DMS 273 (cell line): ENCODE measurements around the gene ABCB8.
"Not testable (repeated sequence)": the region's sequence is repeated elsewhere in the genome, so short reads cannot be mapped to it uniquely, and the experiment has no call there.

Experiments
- DNase-seq: peaks from one replicate; lab custom pipeline; 2025; ENCODE audit not compliant: unreplicated experiment; lab: John Stamatoyannopoulos, UW

ABCB8 gene

DNA sequence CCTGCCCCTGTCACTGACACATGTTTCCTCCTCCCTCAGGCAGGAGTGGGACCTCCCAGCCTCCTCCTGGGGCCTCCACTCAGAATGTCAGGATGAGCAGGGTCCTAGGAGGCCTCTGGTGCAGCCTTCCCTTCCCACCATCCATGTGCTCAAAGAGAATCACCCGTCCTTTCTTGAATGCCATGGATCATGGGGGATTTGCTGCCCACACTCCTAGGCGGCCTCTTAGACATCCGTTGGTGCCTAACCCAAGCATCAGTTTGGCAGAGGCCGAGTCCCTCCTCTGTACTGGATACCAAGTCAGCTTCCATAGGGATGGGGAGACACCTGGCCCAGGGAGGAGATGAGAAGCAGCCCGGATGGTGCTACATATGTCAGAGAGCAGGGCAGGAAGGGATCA, 30.4 kb upstream of the ABCB8 start:
- no peak for DNase-seq

DNA sequence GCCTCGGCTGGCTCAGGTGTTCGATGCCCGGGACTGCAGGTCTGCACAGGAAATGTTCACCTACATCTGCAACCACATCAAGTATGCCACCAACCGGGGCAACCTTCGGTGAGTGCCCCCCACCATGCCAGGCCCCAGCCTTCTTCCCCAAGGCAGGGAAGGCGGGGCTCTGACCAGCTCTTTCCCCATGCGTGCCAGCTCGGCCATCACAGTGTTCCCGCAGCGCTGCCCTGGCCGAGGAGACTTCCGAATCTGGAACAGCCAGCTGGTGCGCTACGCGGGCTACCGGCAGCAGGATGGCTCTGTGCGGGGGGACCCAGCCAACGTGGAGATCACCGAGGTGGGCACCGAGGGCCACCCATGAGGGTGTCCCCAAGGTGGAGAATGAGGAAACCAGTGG, 29.9 kb upstream of the ABCB8 start:
- no peak for DNase-seq

DNA sequence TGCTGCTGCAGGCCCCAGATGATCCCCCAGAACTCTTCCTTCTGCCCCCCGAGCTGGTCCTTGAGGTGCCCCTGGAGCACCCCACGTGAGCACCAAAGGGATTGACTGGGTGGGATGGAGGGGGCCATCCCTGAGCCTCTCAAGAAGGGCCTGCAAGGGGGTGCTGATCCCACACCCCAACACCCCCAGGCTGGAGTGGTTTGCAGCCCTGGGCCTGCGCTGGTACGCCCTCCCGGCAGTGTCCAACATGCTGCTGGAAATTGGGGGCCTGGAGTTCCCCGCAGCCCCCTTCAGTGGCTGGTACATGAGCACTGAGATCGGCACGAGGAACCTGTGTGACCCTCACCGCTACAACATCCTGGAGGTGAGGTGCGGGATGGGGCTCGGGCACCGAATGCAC, 29.2 kb upstream of the ABCB8 start:
- DNase-seq: no peak

DNA sequence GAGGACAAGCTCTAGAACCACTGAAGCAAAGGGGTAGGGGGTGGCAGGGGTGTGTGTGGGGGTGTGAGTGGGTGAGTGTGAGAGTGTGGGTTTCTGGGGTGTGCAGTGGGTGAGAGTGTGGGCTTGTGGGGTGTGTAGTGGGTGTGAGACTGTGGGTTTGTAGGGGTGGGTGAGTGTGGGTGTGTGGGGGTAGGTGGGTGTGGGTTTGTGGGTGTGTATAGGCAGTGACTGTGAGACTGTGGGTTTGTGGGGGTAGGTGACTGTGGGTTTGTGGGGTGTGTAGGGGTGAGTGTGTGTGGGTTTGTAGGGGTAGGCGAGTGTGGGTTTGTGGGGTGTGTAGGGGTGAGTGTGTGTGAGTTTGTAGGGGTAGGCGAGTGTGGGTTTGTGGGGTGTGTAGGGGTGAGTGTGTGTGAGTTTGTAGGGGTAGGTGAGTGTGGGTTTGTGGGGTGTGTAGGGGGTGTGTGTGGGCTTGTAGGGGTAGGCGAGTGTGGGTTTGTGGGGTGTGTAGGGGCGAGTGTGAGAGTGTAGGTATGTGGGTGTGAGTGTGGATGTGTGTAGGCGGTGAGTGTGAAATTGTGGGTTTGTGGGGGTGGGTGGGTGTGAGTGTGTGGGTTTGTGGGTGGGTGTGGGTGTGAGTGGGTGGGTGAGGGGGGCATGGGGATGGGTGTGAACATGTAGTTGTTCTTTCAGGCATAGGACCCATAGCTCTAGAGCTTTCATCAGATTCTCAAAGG, 28.6 kb upstream of the ABCB8 start:
- DNase-seq: no peak

DNA sequence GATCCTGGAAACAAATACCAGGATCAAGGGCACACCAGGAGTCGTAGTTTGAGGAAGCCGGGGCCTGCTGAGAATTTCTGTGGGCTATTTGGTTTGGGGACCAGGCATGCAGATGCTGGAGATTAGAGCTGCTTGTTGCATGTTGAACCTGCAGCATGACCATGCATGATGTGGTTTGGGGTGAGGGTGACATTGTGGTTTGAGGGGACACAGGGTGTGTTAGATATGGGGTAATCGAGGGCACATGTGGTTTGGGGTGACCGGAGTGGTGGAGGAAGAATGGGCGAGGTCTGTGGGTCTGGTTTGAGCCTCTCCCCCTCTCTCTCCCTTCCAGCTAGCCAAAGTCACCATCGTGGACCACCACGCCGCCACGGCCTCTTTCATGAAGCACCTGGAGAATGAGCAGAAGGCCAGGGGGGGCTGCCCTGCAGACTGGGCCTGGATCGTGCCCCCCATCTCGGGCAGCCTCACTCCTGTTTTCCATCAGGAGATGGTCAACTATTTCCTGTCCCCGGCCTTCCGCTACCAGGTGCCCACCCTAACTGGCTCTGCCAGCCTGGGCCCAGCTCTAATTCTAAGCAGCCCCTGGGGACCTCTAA, 27.3 kb upstream of the ABCB8 start:
- DNase-seq: no peak

DNA sequence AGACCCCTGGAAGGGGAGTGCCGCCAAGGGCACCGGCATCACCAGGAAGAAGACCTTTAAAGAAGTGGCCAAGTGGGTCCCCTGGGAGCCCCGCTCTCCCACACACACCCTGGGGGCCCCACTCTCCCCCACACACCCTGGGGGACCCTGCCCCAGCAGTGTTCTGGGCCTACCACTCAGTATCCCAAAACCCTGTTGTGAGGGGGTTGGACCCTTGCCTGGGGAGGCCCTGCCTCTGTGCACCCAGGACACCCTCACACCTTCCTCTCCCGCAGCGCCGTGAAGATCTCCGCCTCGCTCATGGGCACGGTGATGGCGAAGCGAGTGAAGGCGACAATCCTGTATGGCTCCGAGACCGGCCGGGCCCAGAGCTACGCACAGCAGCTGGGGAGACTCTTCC, 26.7 kb upstream of the ABCB8 start:
- DNase-seq: no peak

DNA sequence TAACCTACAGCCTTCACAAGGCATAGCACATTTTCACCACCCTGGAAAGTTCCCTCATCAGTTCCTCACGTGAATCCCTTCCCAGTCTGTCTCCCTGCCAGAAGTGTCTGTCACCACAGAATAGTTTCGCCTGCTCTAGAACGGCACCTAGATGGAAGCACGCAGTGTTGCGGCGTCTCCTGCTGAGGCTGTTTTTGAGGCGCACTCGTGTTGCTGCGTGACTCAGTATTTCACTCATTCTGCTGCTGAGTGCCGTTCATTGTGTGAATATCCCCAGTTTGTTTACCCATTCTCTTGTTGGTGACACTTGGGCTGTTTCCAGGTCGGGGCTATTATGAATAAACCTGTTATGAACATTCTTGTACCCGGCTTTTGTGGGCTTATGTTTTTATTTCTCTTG, 24.7 kb upstream of the ABCB8 start:
- no peak for DNase-seq

DNA sequence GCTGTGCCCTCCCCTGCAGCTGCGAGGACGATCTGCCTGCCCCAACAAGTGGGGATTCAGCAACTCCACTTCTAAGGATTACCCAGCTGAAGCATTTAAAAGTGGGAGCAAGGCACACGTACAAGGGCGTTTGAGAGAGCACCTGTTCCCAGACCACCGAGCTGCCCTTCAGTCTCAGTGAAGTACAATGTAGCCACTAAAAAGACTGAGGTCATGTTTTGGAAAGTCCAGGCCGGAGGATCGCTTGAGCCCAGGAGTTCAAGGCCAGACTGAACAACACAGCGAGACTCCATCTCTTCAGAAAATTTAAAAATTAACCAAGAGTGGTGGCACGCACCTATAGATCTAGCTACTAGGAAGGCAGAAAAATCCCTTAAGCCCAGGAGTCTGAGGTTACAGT, 22.7 kb upstream of the ABCB8 start:
- DNase-seq: no peak

DNA sequence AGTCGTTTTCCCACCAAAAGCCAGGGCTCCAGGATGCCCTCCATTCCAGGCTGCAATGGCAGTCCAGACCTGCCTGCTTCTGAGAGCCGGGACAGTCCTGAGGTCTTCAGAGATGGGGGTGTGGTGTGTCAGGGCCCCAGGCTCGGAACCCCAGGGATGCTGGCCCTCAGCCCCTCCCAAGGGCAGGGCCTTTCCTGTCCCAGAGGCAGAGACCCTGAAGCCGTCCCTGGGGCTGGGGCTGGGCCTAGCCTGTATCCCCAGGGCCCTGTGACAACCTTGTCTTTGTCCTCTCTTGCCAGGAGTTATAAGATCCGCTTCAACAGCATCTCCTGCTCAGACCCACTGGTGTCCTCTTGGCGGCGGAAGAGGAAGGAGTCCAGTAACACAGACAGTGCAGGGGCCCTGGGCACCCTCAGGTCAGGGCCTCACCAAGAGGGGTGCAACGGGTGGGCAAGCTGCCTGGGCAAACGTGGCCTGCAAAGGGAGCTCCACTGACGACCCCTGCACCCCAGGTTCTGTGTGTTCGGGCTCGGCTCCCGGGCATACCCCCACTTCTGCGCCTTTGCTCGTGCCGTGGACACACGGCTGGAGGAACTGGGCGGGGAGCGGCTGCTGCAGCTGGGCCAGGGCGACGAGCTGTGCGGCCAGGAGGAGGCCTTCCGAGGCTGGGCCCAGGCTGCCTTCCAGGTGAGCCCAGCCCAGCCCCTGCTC, 21.5 kb upstream of the ABCB8 start:
- DNase-seq: no peak

DNA sequence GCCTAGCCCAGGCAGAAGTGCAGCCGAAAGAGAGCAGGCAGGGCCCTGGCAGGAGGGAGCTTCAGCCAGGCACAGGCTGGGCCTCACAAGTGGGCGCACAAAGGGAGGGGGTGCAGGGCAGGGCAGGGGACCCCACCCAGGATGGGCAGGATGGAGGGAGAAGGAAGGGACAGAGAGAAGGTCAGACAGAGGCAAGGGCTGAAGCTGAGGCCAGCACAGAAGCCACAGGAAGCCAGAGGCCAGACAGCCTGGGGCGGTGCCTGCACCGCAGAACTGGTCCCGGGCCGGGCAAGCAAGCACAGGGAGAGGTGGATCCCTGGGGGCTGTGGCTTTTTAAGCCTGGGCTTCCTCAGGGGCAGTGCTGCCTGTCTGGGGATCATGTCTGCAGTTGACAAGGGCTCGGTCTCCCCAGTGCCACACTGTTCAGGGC, 20.8 kb upstream of the ABCB8 start:
- no peak for DNase-seq

DNA sequence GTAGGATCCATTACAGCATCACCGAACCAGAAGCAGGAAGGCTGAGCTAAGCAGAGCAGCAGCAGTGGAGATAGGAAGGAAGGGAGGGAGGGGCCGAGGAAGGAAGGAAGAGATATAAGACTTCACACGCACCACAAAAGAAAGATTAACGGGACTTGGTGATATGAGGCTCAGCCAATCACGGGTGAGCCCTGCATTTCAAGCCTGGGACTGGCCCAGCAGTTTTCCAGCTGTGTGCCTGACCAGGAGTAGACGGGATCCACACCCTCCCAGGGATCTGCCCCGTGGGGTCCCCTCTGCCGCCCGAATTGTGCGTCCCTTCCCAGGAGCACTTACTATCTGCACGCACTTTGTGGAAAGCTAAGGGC, 20.1 kb upstream of the ABCB8 start:
- DNase-seq: no peak

DNA sequence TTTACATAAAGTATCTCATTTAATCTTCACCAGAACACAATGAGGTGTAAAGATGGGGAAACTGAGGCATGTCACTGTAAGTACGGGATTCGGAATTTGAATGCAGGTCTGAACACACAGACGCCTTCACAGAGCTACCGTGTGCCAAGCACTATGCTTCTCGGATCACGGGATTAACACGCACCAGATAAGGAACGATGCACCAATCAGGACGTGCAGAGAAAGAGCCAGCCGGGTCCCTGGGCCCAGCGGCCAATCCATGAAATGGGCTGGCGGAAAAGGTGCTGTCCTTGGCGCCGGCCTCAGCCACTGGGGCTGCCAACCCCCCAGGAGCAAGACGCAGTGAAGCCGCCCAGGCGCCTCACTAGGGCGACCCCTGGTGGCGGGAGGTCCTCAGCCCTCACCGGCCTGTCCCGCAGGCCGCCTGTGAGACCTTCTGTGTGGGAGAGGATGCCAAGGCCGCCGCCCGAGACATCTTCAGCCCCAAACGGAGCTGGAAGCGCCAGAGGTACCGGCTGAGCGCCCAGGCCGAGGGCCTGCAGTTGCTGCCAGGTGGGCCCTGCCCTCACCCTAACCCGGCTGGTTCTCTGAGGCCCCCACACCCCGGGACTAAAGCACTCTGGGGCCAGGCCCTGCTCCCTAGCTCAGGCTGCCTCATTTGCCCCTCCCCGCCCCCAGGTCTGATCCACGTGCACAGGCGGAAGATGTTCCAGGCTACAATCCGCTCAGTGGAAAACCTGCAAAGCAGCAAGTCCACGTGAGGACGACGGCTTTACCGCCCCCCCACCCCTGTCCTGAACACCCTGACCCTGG, 19.5 kb upstream of the ABCB8 start:
- peak; percentile 45 for DNase-seq

DNA sequence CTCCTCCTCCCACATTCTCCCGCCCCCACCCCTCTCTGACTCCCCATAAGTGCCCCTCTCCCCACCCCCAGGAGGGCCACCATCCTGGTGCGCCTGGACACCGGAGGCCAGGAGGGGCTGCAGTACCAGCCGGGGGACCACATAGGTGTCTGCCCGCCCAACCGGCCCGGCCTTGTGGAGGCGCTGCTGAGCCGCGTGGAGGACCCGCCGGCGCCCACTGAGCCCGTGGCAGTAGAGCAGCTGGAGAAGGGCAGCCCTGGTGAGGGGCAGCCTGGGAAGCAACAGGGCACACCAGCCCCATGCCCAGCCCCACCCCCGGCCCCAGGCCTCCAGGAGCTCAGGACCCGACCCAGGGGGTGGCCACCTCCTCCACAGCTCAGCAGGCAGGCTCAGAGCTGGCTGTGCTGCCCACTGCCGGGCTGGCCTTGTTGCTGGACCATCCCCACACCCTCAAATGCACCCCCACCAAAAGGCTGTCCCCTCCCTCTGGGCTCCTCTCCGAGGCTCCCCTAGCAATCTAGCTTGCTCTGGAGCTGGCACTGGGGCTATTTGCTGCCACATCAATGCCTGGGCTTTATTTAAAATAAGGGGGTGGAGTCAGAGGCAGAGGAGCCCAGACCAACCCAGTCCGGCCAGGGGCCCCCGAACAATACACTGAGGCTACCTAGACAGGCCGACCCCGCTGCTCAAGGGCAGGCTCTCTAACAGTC, 18.8 kb upstream of the ABCB8 start:
- DNase-seq: no peak

DNA sequence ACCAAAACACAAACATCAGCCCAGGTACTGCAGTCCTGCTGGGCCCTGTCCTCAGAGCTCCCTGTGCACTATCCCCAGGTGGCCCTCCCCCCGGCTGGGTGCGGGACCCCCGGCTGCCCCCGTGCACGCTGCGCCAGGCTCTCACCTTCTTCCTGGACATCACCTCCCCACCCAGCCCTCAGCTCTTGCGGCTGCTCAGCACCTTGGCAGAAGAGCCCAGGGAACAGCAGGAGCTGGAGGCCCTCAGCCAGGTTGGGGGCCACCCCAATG, 18.3 kb upstream of the ABCB8 start:
- DNase-seq: no peak

DNA sequence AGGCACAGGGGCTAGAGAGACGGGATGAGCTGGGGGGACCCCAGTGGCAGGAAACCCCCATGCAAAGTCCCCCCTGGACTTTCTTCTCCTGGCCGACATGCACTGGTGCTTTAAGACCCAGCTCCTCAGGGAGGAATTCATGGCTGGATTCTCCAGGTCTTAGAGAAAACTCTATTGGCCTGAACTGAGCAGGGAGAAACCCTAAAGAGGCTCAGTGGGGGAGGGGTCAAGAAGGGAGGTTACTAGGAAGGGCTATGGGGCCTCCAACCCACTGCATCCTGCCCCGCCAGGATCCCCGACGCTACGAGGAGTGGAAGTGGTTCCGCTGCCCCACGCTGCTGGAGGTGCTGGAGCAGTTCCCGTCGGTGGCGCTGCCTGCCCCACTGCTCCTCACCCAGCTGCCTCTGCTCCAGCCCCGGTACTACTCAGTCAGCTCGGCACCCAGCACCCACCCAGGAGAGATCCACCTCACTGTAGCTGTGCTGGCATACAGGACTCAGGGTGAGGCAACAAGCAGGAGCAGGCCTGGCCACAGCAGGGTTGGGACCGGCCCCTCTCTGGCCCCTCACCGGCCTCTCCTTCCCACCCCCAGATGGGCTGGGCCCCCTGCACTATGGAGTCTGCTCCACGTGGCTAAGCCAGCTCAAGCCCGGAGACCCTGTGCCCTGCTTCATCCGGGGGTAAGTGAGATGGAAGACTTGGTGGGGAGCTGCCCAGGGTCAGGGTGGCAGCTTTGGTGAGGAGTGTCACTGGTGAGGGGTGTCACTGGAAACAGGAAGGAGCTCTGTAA, 17.7 kb upstream of the ABCB8 start:
- DNase-seq: peak; percentile 65

DNA sequence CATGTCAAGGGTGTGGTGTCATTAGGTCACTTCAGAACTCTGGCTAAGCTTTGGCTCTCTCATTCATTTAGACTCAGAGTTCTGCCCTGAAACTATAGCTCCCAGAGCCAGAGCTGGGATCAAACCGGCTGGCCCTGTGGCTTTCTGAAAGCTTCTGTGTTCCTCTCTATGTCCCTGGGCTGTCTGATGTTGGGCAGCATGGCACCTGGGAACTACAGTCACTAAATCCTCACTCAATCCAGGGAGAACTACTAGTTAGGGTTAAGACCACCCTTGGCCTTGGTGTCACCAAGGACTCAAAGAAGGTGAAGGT, 17.2 kb upstream of the ABCB8 start:
- no peak for DNase-seq

DNA sequence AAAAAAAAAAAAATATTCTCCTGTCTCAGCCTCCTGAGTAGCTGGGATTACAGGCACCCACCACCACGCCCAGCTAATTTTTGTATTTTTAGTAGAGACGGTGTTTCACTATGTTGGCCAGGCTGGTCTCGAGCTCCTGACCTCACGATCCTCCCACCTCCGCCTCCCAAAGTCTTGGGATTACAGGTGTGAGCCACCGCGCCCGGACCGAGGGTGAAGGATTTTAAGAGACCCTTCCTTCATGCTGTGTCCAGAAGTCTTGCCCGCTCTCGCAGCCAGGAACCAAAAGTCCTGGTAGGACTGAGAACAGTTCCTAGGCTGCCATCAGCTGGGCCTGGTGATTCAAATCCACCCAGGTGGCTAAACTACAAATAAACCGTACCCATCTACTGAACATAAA, 16.6 kb upstream of the ABCB8 start:
- DNase-seq: not testable (repeated sequence)

DNA sequence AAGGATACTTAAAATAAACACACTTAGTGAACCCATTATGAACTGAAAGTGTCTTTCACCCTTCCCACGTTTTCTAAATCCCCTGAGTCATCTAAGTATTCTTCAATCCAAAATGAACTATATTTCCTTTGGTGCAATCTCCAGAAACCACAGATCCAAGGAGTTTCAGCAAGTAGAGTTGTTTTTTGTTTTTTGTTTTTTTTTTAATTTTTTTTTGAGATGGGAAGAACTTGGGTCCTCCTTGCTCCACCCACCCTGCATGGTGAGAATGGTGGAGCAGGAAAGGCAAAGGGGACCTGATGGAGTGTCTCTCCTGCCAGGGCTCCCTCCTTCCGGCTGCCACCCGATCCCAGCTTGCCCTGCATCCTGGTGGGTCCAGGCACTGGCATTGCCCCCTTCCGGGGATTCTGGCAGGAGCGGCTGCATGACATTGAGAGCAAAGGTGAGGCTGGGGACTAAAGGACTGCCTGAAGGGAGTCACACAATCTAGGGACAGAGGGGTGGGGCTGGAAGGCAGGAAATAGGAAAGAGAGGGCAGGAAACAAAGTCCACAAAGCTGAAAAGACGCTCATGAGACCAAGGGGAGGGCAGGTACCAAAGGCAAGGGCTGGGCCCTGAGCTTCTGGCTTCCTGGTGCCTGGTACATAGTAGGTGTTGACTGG, 16.1 kb upstream of the ABCB8 start:
- DNase-seq: no peak

DNA sequence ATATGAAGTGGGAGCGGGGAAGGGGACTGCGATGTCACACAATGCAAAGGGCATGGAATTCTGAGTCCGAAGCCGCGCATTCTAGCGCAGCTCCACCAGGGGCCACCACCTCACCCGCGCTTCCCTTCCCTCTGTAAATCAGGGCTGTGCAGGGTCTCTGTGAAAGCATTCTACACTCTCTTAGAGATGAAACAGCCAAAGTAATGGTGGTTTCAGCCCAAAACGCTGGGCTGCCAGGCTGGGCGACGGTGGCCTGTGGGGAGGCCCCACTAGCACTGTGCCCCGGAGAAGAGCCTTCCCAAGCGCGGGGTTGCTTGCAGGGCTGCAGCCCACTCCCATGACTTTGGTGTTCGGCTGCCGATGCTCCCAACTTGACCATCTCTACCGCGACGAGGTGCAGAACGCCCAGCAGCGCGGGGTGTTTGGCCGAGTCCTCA, 15.3 kb upstream of the ABCB8 start:
- DNase-seq: peak; percentile 56

DNA sequence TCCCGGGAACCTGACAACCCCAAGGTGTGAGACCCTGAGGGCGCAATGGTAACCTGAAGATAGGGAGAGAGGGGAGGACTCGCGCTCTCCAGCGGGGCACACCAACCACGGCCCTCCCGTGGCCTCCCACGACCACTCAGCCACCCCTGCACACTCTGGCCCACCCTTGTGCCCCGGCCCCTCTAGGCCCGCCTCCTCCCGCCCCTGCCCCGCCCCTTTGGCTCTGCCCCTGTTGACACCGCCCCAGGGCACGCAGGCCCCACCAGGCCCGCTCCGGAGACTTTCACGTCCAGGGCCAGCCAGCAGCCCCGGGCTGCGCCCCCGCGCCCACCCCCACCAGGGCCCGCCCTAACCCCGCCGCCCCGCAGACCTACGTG, 14.9 kb upstream of the ABCB8 start:
- DNase-seq: no peak
